SH-SY5Y (cell line): ENCODE results near the gene HOXB5.

Source experiments
- GATA2 ChIP-seq: IDR thresholded peaks from 2 replicates; pipeline ENCODE4 v1.6.1; 2011; ENCODE audit warnings: mild to moderate bottlenecking, low read depth, low read length
- GATA3 ChIP-seq: IDR thresholded peaks from 2 replicates; pipeline ENCODE4 v1.6.1; 2011; ENCODE audit warnings: low read depth, mild to moderate bottlenecking, low read length, moderate library complexity

HOXB5 gene

GRCh38 chr17:48588528-48588927 lies 5.1 kb downstream of the HOXB5 start:
- TF ChIP-seq GATA3 (no peak), GATA2 (no peak)

- TF ChIP-seq GATA2 = no peak
Measured at GRCh38 chr17:48588074-48588415, 5.5 kb downstream of the HOXB5 start.

- TF ChIP-seq GATA3 (no peak), GATA2 (no peak)
Measured at GRCh38 chr17:48587276-48588073, 6.1 kb downstream of the HOXB5 start.

GRCh38 chr17:48586355-48587258 lies 7.0 kb downstream of the HOXB5 start:
- no peak for TF ChIP-seq GATA2
- no peak for TF ChIP-seq GATA3

GRCh38 chr17:48584223-48584741 lies 9.3 kb downstream of the HOXB5 start:
- TF ChIP-seq GATA3 (no peak), GATA2 (no peak)

GRCh38 chr17:48583708-48584222 lies 9.8 kb downstream of the HOXB5 start:
- TF ChIP-seq GATA2 (no peak), GATA3 (no peak)

- no peak for TF ChIP-seq GATA3
- TF ChIP-seq GATA2 = no peak
Measured at GRCh38 chr17:48582750-48583069, 10.9 kb downstream of the HOXB5 start.

- TF ChIP-seq GATA2 = no peak
- no peak for TF ChIP-seq GATA3
Measured at GRCh38 chr17:48579760-48580554, 13.6 kb downstream of the HOXB5 start.

GRCh38 chr17:48579471-48579759 lies 14.2 kb downstream of the HOXB5 start:
- TF ChIP-seq GATA3 (no peak), GATA2 (no peak)

GRCh38 chr17:48578616-48579470 lies 14.7 kb downstream of the HOXB5 start:
- TF ChIP-seq GATA3 (no peak), GATA2 (no peak)

GRCh38 chr17:48577946-48578615 lies 15.5 kb downstream of the HOXB5 start, which contains the start of gene HOXB4:
HOXB4 (minus strand) TSS chr17:48578350; CDS start chr17:48578319, 31 bp downstream.
- no peak for TF ChIP-seq GATA2
- no peak for TF ChIP-seq GATA3

- TF ChIP-seq GATA2 (no peak), GATA3 (no peak)
Measured at GRCh38 chr17:48577330-48577945, 16.1 kb downstream of the HOXB5 start.
